Fibroblast of skin of right biceps (primary cell): ENCODE results near the gene TRIM68.

Source experiments
- DNase-seq: peaks from one replicate; pipeline ENCODE4 v3.0.0-alpha.2; 2013

The TRIM68 gene, protein sequence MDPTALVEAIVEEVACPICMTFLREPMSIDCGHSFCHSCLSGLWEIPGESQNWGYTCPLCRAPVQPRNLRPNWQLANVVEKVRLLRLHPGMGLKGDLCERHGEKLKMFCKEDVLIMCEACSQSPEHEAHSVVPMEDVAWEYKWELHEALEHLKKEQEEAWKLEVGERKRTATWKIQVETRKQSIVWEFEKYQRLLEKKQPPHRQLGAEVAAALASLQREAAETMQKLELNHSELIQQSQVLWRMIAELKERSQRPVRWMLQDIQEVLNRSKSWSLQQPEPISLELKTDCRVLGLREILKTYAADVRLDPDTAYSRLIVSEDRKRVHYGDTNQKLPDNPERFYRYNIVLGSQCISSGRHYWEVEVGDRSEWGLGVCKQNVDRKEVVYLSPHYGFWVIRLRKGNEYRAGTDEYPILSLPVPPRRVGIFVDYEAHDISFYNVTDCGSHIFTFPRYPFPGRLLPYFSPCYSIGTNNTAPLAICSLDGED

DNA sequence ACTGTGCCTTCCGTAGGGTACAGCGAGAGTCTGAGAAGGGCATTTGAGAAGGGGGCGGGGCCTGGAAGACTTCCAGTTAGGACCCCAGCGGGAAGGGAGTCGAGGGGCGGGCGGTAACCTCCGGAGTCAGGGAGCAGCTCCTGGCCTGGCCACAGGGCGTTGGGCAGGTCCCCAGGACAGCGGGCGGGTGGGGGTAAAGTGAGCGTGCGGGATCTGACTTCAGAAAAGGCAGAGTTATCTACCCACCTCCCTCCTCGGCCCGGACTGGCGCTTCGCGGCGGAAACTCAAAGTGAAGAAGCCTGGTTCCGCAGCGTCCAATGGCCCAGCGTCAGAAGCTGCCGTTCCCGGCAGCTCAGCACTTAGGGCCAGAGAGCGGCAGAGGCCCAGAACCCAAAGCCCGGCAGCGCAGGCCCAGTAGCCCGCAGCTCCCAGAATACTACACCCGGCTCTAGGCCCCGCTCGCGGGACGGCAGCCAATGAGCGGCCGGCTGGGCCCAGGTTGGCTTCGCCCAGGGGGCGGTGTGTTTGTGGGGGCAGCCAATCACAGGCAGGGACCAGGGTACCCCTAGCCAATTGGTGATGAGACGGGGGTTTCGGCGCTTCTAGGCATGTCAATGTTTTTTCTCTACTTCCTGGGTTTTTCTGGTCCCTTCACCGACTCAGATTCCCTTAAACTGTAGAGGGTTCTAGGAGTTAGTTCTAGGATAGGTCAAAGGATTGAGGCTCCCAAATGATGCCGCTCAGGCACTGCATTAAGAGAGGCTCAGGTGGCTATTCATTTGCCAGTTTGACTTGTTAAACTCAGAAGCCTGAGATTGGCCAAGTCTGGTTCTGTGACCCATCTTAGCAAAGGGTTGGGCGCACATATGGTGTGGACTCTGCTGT lies at the start of gene TRIM68:
Gene TRIM68, minus strand, starts transcription at position 451 of the 886 bp plus-strand sequence. CDS start 2,727 bp downstream, outside the sequence.
- peak; percentile 97 for DNase-seq

DNA sequence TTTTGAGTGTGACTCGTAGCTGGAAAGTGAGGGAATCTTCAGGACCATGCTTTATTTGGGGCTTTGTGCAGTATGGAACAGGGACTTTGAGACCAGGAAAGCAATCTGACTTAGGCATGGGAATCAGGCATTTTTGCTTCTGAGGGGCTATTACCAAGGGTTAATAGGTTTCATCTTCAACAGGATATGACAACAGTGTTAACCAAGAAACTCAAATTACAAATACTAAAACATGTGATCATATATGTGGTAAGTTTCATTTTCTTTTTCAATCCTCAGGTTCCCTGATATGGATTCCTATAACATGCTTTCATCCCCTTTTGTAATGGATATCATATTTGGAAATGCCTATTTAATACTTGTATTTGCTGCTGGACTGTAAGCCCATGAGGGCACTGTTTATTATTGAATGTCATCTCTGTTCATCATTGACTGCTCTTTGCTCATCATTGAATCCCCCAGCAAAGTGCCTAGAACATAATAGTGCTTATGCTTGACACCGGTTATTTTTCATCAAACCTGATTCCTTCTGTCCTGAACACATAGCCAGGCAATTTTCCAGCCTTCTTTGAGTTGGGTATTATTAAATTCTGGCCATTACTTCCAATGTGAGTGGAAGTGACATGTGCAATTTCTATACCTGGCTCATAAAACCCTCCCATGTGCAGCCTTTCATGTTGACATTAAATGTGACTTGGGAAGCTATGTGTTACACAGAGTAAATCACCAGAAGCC lies 46.8 kb upstream of the TRIM68 start:
- no peak for DNase-seq

DNA sequence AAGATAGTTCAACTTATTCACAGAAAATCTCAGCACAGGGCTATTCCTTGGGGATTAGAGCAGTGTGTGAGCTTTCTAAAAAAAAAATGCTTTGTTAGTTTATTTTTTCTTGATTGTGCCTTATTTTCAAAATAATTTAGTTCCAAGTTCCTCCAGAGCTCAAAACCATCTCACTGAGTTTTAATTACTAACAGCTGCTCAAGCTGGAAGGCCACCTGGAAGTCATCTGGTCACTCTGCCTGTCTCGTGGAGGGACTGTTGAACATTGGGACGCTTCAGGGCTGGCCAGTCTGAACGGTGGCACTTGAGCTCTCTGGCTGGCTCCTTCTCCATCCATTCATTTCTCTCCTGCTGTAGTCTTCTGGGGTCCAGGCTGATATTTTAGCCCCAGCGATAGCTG lies 39.7 kb upstream of the TRIM68 start:
- no peak for DNase-seq

DNA sequence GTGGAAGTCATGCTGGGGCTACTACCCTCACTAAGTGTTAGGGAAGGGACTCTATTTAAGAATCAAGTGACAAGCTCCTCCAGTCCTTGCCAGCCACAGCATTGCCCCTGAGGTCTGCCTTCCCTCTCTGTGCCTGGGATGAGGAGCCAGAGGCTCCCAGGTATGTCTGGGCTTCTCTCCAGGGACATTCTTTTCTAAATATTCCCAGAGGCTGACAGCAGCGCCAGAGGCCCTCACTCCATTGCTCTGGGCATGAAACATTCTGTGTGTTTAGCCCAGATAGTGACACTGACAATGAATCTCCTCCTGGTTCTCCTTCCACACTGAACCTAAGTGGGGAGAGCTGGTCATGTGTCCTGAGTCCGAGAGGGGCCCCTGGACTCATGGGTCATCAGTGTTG lies 37.9 kb upstream of the TRIM68 start:
- no peak for DNase-seq

DNA sequence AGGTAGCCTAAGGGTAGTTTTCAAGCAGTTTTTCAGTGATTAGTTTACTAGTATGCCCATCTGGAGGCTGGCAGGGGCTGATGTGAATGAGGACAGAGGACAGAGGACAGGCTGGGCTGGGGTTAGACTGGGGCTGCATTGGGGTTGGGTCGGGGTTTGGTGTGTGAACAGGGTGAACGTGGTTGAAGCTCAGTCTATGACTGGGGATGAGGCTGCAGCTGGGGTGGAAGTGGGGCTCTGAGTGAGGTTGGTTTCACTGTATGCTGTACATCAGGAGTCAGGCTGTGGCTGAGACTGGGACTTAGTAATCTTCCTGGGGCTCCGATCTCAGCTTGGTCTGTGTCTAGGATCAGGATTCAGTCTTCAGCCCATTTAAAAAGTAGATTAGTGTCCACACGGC lies 36.2 kb upstream of the TRIM68 start:
- DNase-seq: no peak

DNA sequence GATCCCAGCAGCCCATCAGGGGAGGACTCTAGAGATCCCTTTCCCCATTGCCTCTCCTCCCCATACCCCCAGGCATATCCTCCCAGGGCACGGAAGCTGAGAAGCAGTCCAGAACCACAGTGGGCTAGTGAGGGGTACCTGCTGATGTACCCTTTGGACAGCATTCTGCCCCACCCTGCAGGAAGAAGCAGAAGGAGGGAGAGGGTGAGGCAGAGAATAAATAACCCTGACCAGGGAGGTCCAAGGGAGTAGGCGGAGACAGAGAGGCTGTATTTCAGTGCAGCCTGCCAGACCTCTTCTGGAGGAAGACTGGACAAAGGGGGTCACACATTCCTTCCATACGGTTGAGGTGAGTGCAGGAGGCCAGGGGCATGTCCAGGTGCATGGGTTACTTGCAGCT lies 35.7 kb upstream of the TRIM68 start, which contains the start of gene OR51E1:
Gene OR51E1, plus strand, starts transcription at position 301 of the 400 bp plus-strand sequence. CDS start 8,545 bp downstream, outside the sequence.
- DNase-seq: no peak

DNA sequence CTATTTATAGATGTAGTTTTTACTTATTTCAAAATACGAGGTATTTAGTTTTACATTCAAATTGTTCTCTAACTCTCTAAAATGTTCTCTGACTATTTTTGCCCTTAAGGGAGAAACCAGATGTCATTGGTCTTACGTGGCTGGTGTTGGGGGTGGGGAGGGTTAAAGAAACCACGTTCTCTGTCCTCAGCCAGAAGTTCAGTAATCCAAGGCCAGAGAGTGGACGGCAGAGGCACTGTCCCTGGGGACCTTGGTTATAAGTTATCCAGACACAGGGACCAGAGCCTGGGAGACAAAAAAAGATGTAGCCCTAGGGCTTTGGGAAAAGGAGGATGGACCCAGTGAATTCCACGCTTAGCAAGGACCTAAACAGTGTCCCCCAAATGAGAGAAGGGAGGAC lies 35.0 kb upstream of the TRIM68 start:
- no peak for DNase-seq

DNA sequence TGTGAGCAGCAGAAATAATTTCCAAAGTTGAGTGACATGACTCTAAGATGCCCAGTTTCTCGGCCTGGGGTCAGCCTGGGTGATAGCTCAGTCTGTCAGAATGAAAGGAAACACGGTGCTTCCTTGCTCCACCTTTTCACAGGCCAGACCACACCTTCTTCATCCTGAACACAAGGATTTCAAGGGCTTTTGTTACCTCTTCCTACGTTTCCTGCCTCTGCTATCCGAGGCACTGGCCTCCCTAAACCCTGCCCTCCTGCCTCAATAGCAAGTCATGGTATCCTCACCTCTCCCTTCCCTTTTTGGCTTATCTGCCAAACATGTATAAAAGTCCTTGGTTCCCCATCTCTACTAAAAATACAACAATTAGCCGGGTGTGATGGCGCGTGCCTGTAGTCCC lies 34.0 kb upstream of the TRIM68 start:
- DNase-seq: no peak

DNA sequence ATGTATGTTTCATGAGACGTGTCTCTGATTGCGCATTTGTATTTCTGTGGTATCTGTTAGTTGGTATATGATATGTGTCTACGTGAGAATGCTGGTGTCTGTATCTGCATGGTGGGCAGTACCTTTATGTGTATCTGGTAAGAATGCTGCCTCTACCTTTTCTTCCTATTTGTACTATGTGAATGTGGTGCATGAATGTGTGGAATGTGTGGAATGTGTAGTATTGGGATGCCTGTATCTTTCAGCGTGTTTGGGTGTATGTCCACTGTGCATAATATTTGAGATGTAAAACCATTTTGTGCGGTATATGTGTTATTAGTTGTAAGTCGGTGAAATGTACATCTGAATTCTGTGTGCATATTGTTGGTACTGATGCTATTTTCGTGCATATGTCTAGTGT lies 33.5 kb upstream of the TRIM68 start:
- DNase-seq: no peak

DNA sequence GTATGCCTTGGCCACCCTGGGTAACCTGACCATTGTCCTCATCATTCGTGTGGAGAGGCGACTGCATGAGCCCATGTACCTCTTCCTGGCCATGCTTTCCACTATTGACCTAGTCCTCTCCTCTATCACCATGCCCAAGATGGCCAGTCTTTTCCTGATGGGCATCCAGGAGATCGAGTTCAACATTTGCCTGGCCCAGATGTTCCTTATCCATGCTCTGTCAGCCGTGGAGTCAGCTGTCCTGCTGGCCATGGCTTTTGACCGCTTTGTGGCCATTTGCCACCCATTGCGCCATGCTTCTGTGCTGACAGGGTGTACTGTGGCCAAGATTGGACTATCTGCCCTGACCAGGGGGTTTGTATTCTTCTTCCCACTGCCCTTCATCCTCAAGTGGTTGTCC lies 31.9 kb upstream of the TRIM68 start:
- DNase-seq: no peak

DNA sequence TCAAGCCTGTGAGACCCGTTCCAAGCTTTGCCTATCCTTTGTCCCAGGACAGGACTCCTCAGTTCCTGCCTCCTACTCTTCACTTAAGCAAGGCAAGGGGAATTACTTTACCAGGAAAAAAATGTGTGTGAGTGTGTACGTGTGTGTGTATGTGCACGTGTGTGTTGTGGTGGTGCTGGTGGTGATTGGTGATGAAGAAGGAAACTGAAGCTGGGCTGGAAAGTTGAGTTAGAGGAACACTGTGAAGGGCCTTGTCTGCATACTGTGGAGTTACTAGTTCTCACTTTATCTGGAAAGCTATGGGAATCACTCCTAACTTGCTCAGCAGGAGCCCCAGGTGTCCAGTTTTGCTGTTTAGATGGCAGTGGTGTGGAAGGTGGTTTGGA lies 29.6 kb upstream of the TRIM68 start:
- DNase-seq: no peak

DNA sequence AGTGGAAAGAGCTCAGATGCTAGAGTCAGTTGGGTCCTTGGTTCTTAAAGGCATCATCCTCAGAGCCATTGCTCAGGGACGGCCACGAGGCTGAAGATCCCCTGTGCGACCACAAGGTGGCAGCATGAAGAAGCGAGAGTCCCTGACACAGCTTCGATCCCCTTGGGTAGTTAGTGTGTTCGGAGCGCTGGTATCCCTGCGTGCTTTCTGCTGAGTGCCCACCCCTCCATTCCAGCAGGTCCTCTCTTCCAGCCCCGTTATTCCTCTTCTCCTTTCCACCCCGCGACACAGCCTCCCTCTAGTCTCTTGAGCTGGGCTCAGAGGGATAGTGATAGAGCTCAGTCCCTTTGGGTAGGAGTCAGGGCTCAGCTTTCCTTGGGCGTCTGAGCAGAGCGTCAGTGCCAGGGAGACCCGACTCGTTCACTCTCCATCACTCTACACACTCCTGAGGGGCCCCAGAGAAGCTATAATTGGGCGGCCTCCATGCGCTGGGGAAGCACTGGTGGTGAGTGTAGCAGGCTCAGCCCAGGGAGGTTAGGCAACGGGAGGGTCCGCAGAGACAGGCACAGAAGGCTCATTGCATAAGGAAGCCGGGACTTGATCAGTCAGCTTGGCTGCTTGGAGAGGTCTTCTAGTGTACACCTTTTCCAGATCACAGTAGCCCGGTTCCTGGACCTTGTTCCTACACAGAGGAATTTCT lies 29.1 kb upstream of the TRIM68 start, which contains the start of gene OR51D1:
Gene OR51D1, plus strand, starts transcription at position 516 of the 700 bp plus-strand sequence. CDS start 2,314 bp downstream, outside the sequence.
- DNase-seq: peak; percentile 63

DNA sequence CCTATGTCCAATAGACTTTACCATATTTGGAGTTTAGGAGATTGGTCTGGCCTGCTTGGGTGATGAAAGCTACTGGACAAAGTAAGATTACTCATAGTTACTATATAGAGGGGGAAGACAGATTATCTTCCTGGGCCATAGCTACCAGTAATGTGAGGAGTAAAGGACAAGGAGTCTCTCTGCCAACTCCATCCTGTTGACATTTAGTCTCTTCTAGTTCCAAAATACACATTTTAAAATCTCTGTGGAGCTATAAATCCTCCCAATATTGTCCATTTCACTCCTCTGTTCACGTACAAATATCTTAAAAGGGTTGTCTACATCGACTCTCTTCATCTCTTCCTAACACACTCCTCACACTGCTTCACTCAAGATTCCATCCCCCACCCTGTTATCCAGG lies 28.1 kb upstream of the TRIM68 start:
- DNase-seq: no peak

DNA sequence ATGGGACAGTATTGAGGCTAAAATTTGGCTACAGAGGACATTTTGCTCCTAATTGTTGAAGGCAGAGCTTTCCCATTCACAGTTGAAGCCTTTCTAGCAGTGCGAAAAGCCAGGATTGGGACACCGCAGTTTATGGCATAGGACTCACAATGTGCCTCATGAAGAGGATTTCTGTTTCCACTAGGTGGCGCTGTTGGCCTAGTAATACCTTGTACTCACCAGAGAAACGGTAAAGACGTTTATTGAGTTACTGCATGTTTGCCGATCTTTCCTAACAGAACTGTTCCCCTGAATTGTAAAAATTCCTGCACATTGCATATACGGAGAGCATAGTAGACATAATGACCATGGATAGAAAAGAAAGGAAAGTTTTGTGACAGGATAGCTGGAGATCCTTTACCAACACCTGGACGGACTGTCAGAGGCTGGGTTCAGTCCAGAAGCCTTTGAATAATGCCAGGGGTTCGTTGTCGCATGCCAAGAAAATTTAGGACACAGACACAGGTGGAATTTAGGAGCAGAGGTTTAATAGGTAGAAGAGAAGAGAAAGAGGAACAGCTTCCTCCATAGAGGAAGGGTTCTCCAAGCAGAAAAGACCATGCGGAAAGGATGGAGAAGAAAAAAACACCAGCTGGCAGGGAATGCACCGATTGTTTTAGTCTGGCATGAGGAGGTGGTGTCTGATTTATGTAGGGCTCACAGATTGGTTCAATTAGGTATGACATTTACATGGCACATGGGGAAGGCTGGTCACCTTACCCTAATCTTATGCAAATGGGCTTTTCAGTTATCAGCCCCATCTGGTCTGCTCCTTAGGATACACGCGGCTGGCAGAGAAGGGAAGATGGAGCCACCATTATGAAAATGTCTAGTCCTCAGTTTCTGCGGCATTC lies 18.4 kb upstream of the TRIM68 start:
- DNase-seq: peak; percentile 64

DNA sequence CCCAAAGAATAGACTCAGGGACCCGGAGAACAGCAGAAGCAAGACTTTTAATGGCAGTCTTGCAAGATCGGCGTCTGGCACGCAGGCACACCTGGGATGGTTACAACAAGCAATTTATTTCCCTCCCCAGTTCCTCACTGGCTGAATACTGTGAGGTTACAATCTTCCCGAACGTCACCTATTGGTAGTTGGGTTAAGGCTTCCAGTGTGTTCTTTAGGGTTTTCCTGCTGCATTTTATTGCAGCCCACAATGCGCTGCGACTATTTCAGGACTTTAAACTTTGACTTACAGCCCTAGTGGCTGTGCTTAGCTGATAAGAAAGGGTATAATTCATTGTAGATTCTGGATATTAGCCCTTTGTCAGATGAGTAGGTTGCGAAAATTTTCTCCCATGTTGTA lies 11.5 kb upstream of the TRIM68 start:
- DNase-seq: no peak

DNA sequence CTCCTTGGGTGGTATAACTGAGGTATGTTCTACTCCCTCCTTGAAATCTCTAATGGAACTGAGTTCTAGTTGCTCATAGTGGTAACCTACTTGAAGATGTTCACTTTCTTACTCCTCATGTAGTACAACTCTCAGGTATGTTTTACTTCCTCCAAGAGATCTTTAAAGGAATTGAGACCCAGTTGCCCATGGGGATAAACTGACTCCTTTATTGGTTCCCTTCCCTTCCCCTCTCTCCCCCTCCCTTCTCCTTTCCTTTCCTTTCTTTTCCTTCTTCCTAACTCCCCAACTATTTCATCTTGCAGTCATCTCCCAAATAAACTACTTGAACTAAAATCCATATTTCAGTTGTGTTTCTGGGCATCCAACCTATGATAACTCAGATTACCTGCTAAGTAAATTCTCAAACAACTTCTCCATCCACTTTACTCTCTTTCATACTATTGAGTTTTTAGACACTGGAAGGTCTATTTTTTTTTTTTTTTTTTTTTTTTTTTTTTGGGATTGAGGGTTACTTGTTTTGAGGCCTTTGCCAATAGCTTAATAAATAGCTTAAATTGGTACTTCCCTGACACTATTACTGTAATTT lies 7.9 kb upstream of the TRIM68 start:
- no peak for DNase-seq

DNA sequence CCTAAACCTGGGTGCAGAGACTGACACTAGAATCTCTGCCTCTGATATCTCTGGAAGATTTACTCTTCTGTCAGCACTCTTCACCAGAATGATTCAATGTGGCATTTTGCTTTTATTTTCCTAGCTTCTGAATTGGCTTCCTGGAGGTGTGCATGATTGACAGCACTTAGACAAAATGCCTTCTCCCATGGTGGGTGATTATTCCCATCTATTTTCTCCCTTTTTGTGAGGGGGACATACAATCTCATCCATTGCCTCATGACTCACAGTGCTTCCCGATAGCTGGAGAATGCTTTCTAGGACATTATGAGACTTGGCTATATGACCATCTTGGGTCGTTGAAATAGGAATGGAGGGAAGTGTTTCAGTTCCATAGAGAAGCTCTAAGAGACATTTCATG lies 4.0 kb upstream of the TRIM68 start:
- DNase-seq: no peak

DNA sequence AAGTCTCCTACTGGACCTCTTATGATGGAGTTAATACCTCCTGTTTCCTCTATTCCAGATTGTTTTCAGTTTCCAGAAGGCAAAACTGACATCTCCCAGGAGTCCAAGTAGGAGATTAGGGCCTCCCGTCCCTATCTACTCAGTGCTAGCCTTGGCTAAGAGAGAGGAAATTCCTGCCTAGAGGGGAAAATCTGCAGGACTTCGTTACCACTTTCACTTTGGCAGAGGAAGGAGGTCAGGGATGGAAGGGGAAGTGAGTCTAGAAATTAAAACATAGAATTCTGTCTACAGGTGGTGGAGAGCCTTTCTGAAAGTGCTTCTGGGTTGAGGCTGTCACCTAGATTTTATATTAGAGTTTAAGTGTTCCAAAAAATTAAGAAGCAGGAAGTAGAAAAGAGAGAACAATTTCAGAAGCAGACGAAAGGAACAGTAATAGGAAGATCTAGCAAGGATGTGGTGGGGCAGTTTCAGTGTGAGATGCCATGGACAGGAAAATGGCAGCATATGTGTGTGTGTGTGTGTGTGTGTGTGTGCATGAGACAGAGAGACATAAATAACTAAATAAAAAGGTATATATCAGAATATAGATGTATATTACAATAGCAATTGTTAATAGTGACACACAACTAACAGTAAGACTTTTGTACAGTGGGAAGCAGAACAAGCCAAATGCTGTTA lies 2.4 kb upstream of the TRIM68 start:
- DNase-seq: no peak

DNA sequence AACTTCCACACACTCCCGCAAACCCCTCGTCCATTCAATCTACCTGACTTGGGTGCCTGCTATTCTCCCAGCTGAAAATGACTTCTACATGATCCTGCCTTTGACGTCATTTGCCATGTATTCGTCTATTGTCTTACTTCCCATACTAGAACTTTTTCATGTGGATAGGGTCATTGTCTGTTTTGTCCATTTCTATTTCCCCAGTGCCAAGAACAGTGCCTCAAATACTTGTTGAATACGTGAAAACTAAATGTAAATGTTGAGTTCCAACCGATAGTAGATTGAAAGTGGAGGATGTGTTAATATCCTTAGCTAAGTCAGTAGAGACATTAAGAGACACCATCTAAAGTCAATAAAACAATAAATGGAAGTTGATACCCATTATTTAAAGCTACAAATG lies 935 bp downstream of the TRIM68 start:
- no peak for DNase-seq
